Vagina (tissue), 2 donors: Measurements from ENCODE around the gene HEPHL1. TPM values are rescaled to one million over a fixed set of nuclear protein-coding genes. Genes with fewer than 3 reads are reported as not detected.

Experiments used
- DNase-seq, 2 donors: peaks; one replicate each; pipeline ENCODE4 v3.0.0-alpha.2; 2017; ENCODE audit errors: extremely low spot score in 2 of 2
- H3K27ac ChIP-seq: fragments of 200-600 bp; sonication (generic); one replicate; pipeline ENCODE4 v1.5.1; 2019
- H3K27me3 ChIP-seq: fragments of 200-600 bp; sonication (generic); one replicate; pipeline ENCODE4 v1.5.1; 2019
- H3K36me3 ChIP-seq, 2 donors: fragments of 200-600 bp; sonication (generic); one replicate each; pipeline ENCODE4 v1.5.1; 2017 to 2019
- H3K4me1 ChIP-seq: fragments of 200-600 bp; sonication (generic); one replicate; pipeline ENCODE4 v1.5.1; 2019
- H3K4me3 ChIP-seq, 2 donors: fragments of 200-600 bp; sonication (generic); 1 replicate in 1 of 2; 2 replicates in 1 of 2; pipeline ENCODE4 v1.5.1; 2016 to 2019
- H3K9me3 ChIP-seq: fragments of 200-600 bp; sonication (generic); one replicate; pipeline ENCODE4 v1.5.1; 2019
- CTCF ChIP-seq, 3 experiments: fragments of 450-650 bp in 2 of 3; fragments of 200-600 bp in 1 of 3; sonication (generic) in 1 of 3; IDR thresholded peaks; one replicate each; pipeline ENCODE4 v1.5.1; 2017 to 2019; ENCODE audit warnings: antibody characterized with exemption in 3 of 3, mild to moderate bottlenecking in 2 of 3, moderate library complexity in 2 of 3
- POLR2A ChIP-seq, 2 donors: fragments of 450-650 bp; IDR thresholded peaks; one replicate each; pipeline ENCODE4 v1.6.1; 2017; ENCODE audit warnings: antibody characterized with exemption in 2 of 2, mild to moderate bottlenecking in 2 of 2, moderate library complexity in 2 of 2
- POLR2AphosphoS5 ChIP-seq, 2 donors: sonication (generic); formaldehyde crosslinking; IDR thresholded peaks; one replicate each; pipeline ENCODE4 v1.9.0; 2017; ENCODE audit warnings: antibody characterized with exemption in 2 of 2, mild to moderate bottlenecking in 2 of 2, low read depth in 1 of 2; ENCODE audit not compliant: insufficient read depth in 1 of 2
- intact Hi-C: fragments of 100-400 bp; cut with DNase I; formaldehyde crosslinking; loops from one replicate; pipeline ENCODE4 v1.15.1; 2023
- total RNA-seq: library from RNA; depleted of rRNA; stranded (reverse); fragments of >200 nt; gene quantifications from one replicate; pipeline ENCODE4 v1.2.3, GENCODE V29; 2016

HEPHL1 gene
- total RNA-seq, 1 donor from 2014 or later = 1.7 TPM

- DNase-seq = no peak
- TF ChIP-seq POLR2A (IDR thresholded peaks at IDR 0.05) (no peak), POLR2AphosphoS5 (IDR thresholded peaks at IDR 0.05; ENCODE audit: insufficient read depth in 1 of 2, low read depth in 1 of 2) (no peak), CTCF (IDR thresholded peaks at IDR 0.05) (no peak)
- H3K9me3 ChIP-seq = no peaks in the 10 kb centered on the region
- H3K36me3 ChIP-seq = no peaks in the 10 kb centered on the region
- H3K27me3 ChIP-seq = no peaks in the 10 kb centered on the region
- H3K4me1 ChIP-seq = peaks cover 77% of the 10 kb centered on the region
- peak overlapping the region; percentile 15 for H3K27ac ChIP-seq
- H3K4me3 ChIP-seq = no peak overlapping the region
- intact Hi-C loops = no loop called here
Measured at GRCh38 chr11:94132823-94133408, 111.8 kb downstream of the HEPHL1 start.

GRCh38 chr11:94133752-94134151 lies 112.6 kb downstream of the HEPHL1 start:
- H3K27ac ChIP-seq = peak overlapping the region; percentile 76
- TF ChIP-seq CTCF (IDR thresholded peaks at IDR 0.05) (no peak), POLR2A (IDR thresholded peaks at IDR 0.05) (no peak), POLR2AphosphoS5 (IDR thresholded peaks at IDR 0.05; ENCODE audit: insufficient read depth in 1 of 2, low read depth in 1 of 2) (no peak)
- intact Hi-C loops = no loop called here
- no peaks in the 10 kb centered on the region for H3K27me3 ChIP-seq
- H3K9me3 ChIP-seq = no peaks in the 10 kb centered on the region
- no peak for DNase-seq
- H3K4me3 ChIP-seq = no peak overlapping the region
- H3K36me3 ChIP-seq = no peaks in the 10 kb centered on the region
- H3K4me1 ChIP-seq = peaks cover 74% of the 10 kb centered on the region

- DNase-seq = peak in 1 of 2 donors; percentile 90
Measured at GRCh38 chr11:94134651-94135512, 113.7 kb downstream of the HEPHL1 start.

GRCh38 chr11:94139416-94139815 lies 118.3 kb downstream of the HEPHL1 start:
- Histone ChIP-seq H3K36me3 (no peaks in the 10 kb centered on the region), H3K9me3 (no peaks in the 10 kb centered on the region), H3K4me1 (peaks cover 50% of the 10 kb centered on the region), H3K27ac (no peak overlapping the region), H3K27me3 (no peaks in the 10 kb centered on the region), H3K4me3 (no peak overlapping the region)
- TF ChIP-seq CTCF (IDR thresholded peaks at IDR 0.05) (no peak), POLR2A (IDR thresholded peaks at IDR 0.05) (no peak), POLR2AphosphoS5 (IDR thresholded peaks at IDR 0.05; ENCODE audit: insufficient read depth in 1 of 2, low read depth in 1 of 2) (no peak)
- intact Hi-C loops = no loop called here
- no peak for DNase-seq

More at GRCh38 chr11:94134651-94135512, 113.7 kb downstream of the HEPHL1 start:
- Histone ChIP-seq H3K4me3 (peak overlapping the region in 1 of 2 donors; percentile 15), H3K27ac (peak overlapping the region; percentile 76), H3K36me3 (no peaks in the 10 kb centered on the region), H3K4me1 (peaks cover 68% of the 10 kb centered on the region), H3K9me3 (no peaks in the 10 kb centered on the region), H3K27me3 (no peaks in the 10 kb centered on the region)
- intact Hi-C loops = no loop called here
- TF ChIP-seq POLR2AphosphoS5 (IDR thresholded peaks at IDR 0.05; ENCODE audit: insufficient read depth in 1 of 2, low read depth in 1 of 2) (peak; percentile 47 to 54), POLR2A (IDR thresholded peaks at IDR 0.05) (no peak)

- intact Hi-C loops = no loop called here
- no peaks in the 10 kb centered on the region for H3K27me3 ChIP-seq
- no peak for DNase-seq
- H3K4me1 ChIP-seq = peaks cover 50% of the 10 kb centered on the region
- TF ChIP-seq POLR2A (IDR thresholded peaks at IDR 0.05) = no peak
- TF ChIP-seq POLR2AphosphoS5 (IDR thresholded peaks at IDR 0.05; ENCODE audit: insufficient read depth in 1 of 2, low read depth in 1 of 2) = no peak
- no peak for TF ChIP-seq CTCF (IDR thresholded peaks at IDR 0.05)
- H3K36me3 ChIP-seq = no peaks in the 10 kb centered on the region
- H3K4me3 ChIP-seq = no peak overlapping the region
- H3K27ac ChIP-seq = no peak overlapping the region
- no peaks in the 10 kb centered on the region for H3K9me3 ChIP-seq
Measured at GRCh38 chr11:94140154-94140655, 119.1 kb downstream of the HEPHL1 start.
